Large intestine (tissue), 3 donors: ENCODE measurements around the gene TMEM198. TPM values are rescaled to one million over a fixed set of nuclear protein-coding genes. Genes with fewer than 3 reads are reported as not detected.

Experiments
- DNase-seq, 2 donors: peaks; one replicate each; pipeline versions ENCODE4 v3.0.0 to v3.0.0-alpha.2; 2013
- H3K27ac ChIP-seq: one replicate; pipeline ENCODE4 v1.5.1; 2013; ENCODE audit warnings: low read length
- H3K27me3 ChIP-seq: 2 replicates; pipeline ENCODE4 v1.6.1; 2013; ENCODE audit warnings: low read length; ENCODE audit not compliant: control insufficient read depth, insufficient read depth
- H3K36me3 ChIP-seq: 2 replicates; pipeline ENCODE4 v1.6.1; 2013; ENCODE audit warnings: low read length; ENCODE audit not compliant: control insufficient read depth, insufficient read depth
- H3K4me1 ChIP-seq: one replicate; pipeline ENCODE4 v1.6.1; 2013; ENCODE audit warnings: low read length; ENCODE audit not compliant: control insufficient read depth, insufficient read depth
- H3K4me3 ChIP-seq: one replicate; pipeline ENCODE4 v1.5.1; 2013; ENCODE audit warnings: low read length
- H3K9me3 ChIP-seq: one replicate; pipeline ENCODE4 v1.6.1; 2013; ENCODE audit warnings: mild to moderate bottlenecking, low read depth, low read length, moderate library complexity; ENCODE audit not compliant: control insufficient read depth
- WGBS: methylation state at CpG from one replicate; pipeline ENCODE4 v1.1.5; 2013; ENCODE audit warnings: low lambda C conversion rate; ENCODE audit not compliant: insufficient coverage; 5-methylcytosine and 5-hydroxymethylcytosine counted together
- polyA plus RNA-seq: library from polyadenylated mRNA; unstranded; fragments of 120-200 nt; gene quantifications from one replicate; pipeline ENCODE4 v1.2.1, GENCODE V29; 2013

The TMEM198 gene
- polyA plus RNA-seq, 1 donor = 19.9 TPM

DNA sequence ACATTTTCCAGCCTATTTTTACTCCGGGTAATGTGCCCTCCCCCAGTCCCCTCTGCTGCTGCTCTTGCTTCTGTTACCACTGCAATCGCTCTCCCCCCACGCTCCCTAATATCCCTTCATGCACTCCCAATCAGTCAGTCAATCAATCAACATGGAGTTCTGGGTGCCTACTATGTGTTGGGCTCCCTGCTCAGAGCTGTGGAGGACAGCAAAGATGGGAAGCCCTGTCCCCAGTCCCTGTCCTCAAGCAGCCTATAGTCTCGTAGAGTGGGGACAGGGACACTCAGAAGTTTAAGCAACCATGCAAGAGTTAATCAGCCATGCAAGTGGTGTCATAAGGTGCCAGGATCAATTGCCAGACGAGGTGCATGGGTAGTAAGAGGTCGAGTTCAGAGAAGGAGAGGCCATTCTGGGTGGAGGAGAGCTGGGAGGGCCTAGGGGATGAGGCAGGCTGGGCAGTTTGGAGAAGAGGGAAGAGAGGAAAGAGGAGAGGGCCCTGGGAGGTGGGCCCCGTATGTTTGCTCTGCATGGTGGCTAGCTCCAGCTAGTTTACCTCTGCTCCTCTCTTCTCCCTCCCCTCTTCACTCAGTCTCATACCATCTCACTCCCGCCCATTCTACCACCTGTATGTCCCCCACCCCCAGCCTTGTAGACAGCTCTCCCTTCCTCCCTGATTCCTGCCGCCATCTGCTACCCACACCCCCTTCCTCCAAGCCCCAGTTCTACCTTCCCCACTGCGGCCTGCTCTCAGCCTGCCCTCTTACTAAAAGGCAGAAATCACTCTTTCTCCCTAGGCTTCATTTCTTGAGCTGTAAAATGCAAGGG is 25.7 kb upstream of the TMEM198 start:
- Histone ChIP-seq H3K4me1 (peaks cover 7% of the 10 kb centered on the region), H3K4me3 (no peak overlapping the region), H3K27me3 (peaks cover 95% of the 10 kb centered on the region), H3K9me3 (peaks cover 7% of the 10 kb centered on the region), H3K36me3 (no peaks in the 10 kb centered on the region), H3K27ac (no peak overlapping the region)
- 14% methylated on average over 1 of the region's 10 CpGs for WGBS
- DNase-seq = no peak

GRCh38 chr2:219519526-219519916 is 24.3 kb upstream of the TMEM198 start:
- Histone ChIP-seq H3K36me3 (no peaks in the 10 kb centered on the region), H3K4me1 (peaks cover 6% of the 10 kb centered on the region), H3K27me3 (peaks cover 95% of the 10 kb centered on the region), H3K9me3 (peaks cover 5% of the 10 kb centered on the region), H3K27ac (no peak overlapping the region), H3K4me3 (no peak overlapping the region)
- WGBS = 90% methylated on average over 2 of the region's 9 CpGs
- DNase-seq = no peak

GRCh38 chr2:219520079-219520478 is 23.7 kb upstream of the TMEM198 start:
- H3K4me3 ChIP-seq = no peak overlapping the region
- DNase-seq = no peak
- no peak overlapping the region for H3K27ac ChIP-seq
- H3K9me3 ChIP-seq = no peaks in the 10 kb centered on the region
- no peaks in the 10 kb centered on the region for H3K36me3 ChIP-seq
- peaks cover 6% of the 10 kb centered on the region for H3K4me1 ChIP-seq
- H3K27me3 ChIP-seq = peaks cover 95% of the 10 kb centered on the region
- no CpG with 5 or more reads among the region's 8 CpGs for WGBS

DNA sequence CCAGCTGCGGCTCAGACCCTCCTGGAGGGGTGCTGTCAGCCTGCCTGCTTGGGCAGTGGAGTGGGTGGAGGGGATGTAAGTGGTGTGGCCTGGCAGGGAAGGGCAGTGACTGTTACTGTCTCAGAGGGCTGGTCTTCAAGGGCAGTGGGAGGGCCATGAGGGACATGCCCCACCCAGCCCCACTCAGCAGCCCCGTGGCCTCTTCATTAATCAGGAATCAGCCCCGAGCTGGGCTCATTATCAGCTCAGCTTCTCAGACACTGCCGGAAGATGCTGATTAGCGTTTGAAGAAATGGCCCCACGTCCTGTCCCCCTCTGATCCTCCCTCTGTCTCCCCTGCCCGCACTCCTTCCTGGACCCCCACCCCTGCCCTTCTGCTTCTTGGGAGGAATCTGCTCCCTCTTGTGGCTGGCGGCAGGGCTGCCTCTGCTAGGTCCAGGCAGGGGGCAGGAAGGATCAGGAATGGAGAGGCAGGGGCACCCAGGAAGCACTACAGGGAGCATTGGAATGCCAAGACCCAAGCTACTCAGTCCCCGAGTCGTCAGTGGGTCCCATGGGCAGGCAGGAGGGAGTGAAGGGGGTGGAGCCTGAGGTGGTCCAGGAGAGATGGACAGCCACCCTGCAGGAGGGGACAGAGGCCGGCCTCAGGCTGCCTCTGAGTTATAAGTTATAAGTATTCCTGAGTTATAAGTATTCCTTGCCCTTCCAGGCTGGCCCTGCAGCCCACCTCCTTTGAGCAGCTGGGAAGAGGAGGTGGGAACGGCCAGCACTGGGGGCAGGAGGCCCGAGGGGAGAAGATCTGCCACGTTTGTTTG is 22.6 kb upstream of the TMEM198 start:
- Histone ChIP-seq H3K27ac (no peak overlapping the region), H3K36me3 (no peaks in the 10 kb centered on the region), H3K27me3 (peaks cover 94% of the 10 kb centered on the region), H3K9me3 (no peaks in the 10 kb centered on the region), H3K4me3 (no peak overlapping the region), H3K4me1 (peaks cover 15% of the 10 kb centered on the region)
- DNase-seq = no peak
- WGBS = no CpG with 5 or more reads among the region's 14 CpGs

- no peak overlapping the region for H3K27ac ChIP-seq
- H3K9me3 ChIP-seq = no peaks in the 10 kb centered on the region
- H3K4me3 ChIP-seq = no peak overlapping the region
- DNase-seq = no peak
- 0% methylated on average over 1 of the region's 70 CpGs for WGBS
- H3K27me3 ChIP-seq = peaks cover 94% of the 10 kb centered on the region
- no peaks in the 10 kb centered on the region for H3K36me3 ChIP-seq
- H3K4me1 ChIP-seq = peaks cover 26% of the 10 kb centered on the region
Measured at GRCh38 chr2:219522111-219523030, 21.5 kb upstream of the TMEM198 start.

GRCh38 chr2:219523031-219523671 is 20.7 kb upstream of the TMEM198 start:
- no CpG with 5 or more reads among the region's 24 CpGs for WGBS
- H3K27me3 ChIP-seq = peaks cover 94% of the 10 kb centered on the region
- no peak overlapping the region for H3K27ac ChIP-seq
- no peaks in the 10 kb centered on the region for H3K36me3 ChIP-seq
- H3K9me3 ChIP-seq = no peaks in the 10 kb centered on the region
- no peak overlapping the region for H3K4me3 ChIP-seq
- no peak for DNase-seq
- H3K4me1 ChIP-seq = peaks cover 26% of the 10 kb centered on the region

GRCh38 chr2:219524817-219525216 is 19.0 kb upstream of the TMEM198 start:
- Histone ChIP-seq H3K27me3 (peaks cover 98% of the 10 kb centered on the region), H3K9me3 (no peaks in the 10 kb centered on the region), H3K36me3 (no peaks in the 10 kb centered on the region), H3K4me1 (peaks cover 27% of the 10 kb centered on the region), H3K4me3 (no peak overlapping the region), H3K27ac (no peak overlapping the region)
- DNase-seq = no peak
- no CpG with 5 or more reads among the region's 2 CpGs for WGBS

GRCh38 chr2:219525533-219526232 is 18.1 kb upstream of the TMEM198 start:
- no peaks in the 10 kb centered on the region for H3K9me3 ChIP-seq
- H3K4me1 ChIP-seq = peaks cover 29% of the 10 kb centered on the region
- no peak overlapping the region for H3K4me3 ChIP-seq
- no CpG with 5 or more reads among the region's 9 CpGs for WGBS
- no peak overlapping the region for H3K27ac ChIP-seq
- H3K27me3 ChIP-seq = peaks cover 96% of the 10 kb centered on the region
- H3K36me3 ChIP-seq = no peaks in the 10 kb centered on the region
- no peak for DNase-seq

- 24% methylated on average over 2 of the region's 11 CpGs for WGBS
- Histone ChIP-seq H3K9me3 (no peaks in the 10 kb centered on the region), H3K27ac (peak overlapping the region; percentile 12), H3K4me1 (peaks cover 29% of the 10 kb centered on the region), H3K27me3 (peaks cover 96% of the 10 kb centered on the region), H3K4me3 (no peak overlapping the region), H3K36me3 (no peaks in the 10 kb centered on the region)
- no peak for DNase-seq
Measured at GRCh38 chr2:219526320-219527075, 17.3 kb upstream of the TMEM198 start.
